ENCODE results near the gene WFDC2.

WFDC2 gene, protein sequence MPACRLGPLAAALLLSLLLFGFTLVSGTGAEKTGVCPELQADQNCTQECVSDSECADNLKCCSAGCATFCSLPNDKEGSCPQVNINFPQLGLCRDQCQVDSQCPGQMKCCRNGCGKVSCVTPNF

DNA sequence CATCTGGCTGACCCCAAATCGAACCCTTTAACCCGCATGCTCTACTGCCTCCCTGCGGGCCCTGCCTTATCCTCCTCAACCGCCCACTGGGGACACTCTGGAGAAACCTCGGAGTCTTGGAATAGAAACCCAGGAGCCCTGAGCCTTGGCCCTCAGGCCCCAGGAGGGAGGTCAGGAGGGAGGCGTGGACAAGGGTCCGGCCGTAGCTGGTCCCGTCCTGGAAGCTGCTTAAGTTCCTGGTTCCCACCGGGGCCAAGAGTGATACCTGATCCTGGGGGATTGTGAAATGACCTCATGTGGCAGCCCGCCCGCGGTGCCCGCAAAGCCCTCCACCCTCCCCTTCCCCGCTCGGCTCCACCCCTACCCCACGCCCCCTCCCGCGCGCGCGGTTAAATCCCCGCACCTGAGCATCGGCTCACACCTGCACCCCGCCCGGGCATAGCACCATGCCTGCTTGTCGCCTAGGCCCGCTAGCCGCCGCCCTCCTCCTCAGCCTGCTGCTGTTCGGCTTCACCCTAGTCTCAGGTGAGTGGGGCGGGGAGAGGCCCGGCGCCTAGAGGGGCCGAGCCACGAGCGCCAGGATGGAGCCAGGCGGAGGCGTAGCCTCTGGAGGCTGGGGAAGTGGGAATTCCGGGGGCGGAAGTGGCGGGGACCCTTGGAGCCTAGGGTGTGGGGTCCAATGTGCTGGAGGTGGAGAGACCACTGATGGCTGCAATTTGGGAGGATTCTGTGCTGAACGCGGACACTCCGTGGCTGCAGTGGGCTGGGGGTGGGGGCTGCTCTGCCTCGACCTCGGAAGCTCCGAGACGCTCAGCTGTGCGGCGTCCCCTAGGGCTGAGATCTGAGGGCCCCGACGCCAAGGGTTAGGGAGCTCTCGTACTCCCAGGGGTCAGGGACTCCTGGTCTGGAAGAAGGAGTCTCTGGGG lies at the start of gene WFDC2:
WFDC2 (plus strand) TSS at position 418 of the 926 bp plus-strand sequence; CDS start at position 447, 29 bp downstream.
- no peak for DNase-seq

DNA sequence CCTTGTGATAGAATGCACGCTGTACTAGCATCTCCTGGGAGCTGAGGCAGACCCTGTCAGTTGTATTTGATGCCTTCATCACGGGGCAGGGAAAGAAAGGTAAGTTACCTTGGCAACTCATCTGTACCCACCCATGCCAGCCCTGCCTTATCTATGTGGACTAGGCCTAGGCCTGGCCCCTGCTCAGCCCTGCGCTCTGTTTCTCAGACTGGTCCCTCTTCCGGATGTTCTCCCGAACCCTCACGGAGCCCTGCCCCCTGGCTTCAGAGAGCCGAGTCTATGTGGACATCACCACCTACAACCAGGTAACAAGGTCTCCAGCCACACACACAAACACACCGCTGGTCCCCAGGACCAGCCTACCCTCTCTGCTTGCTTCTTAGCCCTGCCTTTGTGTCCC lies 49.4 kb upstream of the WFDC2 start:
- DNase-seq = no peak

DNA sequence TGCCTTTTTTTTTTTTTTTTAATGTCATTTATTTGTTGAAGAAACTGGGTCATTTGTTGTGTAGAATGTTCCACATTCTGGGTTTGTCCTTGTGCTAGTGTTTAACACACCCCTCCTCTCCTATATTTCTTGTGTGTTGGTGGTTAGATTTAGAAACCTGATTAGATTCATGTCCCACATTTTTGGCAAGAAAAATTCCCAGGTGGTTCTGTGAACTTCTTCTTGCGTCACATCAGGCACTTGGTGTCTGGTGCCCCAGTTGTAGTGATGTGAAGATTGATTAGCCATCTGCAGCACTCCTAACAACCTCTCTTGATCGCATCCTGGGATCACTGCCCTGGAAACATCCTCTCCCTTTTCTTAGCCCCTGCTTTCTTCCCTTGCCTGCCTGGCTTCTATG lies 45.9 kb upstream of the WFDC2 start:
- DNase-seq = no peak

DNA sequence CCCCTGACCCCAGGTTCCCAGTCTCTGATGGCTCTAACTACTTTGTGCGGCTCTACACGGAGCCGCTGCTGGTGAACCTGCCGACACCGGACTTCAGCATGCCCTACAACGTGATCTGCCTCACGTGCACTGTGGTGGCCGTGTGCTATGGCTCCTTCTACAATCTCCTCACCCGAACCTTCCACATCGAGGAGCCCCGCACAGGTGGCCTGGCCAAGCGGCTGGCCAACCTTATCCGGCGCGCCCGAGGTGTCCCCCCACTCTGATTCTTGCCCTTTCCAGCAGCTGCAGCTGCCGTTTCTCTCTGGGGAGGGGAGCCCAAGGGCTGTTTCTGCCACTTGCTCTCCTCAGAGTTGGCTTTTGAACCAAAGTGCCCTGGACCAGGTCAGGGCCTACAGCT lies 44.0 kb upstream of the WFDC2 start:
- no peak for DNase-seq

DNA sequence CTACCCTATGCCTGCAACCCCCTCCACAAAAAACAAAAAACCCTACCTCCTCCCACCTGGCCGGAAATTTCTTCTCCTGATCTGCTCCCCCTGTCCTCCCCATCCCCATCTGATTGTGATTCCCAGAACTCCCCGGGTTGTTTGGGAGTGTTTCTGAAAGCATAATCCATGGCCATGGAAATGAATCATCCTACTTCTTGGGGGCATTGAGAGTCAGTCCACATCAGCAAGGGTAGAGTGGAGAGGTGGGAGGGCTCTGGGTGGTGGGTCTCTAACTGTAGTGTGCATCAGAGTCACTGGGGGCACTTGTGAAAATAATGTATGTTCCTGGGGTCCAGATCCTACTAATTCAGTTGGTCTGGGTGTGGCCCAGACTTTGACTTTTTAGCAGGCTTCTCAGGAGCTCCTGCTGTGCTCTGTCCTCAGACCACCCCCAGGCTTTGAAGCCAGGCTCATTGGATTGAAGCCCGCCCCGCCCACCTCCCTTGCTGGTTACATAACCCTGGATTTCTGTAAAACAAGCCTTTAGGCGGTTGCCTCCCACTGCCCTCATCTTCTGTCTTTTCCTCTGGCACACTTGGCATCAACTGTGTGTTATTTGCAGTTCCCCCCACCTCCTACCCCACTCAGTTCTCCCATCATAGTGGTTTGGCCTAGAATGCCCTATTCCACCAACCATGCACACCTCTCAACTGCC lies 43.1 kb upstream of the WFDC2 start:
- peak in 18 of 51 donors; percentile 9 to 63 (median 28) for DNase-seq

DNA sequence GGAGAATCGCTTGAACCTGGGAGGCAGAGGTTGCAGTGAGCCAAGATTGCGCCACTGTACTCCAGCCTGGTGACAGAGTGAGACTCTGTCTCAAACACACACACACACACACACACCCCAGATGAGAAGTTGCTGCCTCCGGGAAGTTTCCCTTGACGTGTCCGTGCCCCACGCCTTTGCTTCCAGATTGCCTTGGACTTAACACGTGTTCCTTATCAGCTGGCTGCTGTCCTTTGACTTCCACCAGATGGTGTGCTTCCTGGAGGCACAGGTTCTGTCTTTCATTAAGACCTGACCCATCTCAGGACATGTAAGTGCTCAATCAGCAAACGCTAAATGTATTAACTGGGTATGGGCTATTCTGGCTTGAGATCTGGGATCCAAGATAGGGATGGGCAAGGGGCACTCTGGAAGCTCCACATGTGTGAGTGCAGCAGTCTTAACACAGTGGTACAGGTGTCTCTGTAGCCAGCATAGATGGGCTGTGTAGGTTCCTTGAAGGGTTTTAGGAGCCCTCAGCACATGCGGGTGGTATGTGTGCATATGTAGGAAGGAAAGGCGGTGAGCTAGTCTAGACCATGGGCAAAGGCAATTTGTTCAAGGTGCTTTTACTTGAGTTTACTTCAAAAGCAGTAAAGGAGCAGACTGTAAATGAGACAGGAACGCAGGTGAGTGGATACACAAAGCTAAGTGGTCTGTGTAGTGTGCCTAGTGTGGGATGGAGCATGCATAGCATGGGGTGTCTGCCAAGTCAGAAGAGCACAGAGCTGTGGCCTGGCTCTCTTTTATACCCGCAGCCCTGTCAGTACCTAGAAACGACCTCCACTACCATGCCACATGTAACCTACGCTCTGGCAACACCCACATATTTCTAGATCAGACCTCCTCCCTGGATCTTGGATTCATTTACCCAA lies 42.1 kb upstream of the WFDC2 start:
- DNase-seq = no peak

DNA sequence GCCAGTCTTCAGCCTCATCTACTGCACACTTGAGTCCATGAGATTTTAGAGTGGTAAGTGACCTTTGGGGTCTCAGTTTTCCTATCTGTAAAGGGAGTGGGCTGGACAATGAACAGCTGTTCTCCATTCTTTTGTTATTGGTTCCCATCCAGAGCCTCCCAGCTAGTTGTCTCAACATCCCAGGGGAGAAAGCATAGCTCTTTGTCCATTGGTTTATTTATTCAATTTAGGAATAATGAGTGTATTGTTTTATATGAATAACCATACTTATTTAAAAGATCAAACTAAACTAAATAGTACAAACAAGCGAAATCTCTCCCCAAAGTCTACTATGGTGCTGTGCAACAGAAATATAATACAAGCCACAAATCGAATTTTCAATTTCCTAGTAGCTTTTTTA lies 39.9 kb upstream of the WFDC2 start:
- DNase-seq = peak in 8 of 51 donors; percentile 7 to 70 (median 18)

DNA sequence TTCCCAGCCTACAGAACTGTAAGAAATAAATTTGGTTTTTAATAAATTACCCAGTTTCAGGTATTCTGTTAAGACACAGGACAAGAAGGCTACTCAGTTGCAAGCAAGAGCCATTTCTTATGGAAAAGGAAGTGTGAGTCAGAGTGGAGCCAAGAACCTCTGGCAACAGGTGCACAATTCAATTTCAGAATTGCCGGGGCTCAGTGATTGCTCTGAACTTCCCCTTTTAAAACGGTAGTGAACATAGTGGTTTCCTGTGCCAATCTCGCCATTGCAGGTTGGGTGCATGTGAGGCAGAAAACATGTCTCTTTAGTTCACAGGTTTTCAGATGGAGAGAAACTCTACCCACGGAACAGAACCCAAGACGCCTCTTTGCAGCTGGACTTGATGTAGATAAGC lies 37.3 kb upstream of the WFDC2 start:
- no peak for DNase-seq

DNA sequence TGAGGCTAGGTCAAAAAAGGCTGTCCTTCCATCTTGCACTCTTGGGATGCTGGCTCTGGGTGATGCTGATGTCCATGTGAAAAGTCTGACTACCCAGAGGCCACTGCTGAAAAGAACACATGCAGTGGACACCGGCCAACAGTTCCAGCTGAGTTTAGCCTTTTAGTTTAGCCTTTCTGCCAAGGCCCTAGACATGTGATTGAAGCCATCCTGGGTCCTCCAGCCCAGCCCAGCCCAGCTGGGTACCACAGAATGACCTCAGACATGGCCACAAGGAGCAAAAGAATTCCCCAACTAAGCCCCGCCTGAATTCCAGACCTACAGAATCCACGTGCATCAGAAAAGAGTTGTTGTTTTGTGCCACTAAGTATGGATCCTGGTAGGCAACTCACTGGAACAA lies 36.2 kb upstream of the WFDC2 start:
- peak in 48 of 51 donors; percentile 16 to 95 (median 78) for DNase-seq

DNA sequence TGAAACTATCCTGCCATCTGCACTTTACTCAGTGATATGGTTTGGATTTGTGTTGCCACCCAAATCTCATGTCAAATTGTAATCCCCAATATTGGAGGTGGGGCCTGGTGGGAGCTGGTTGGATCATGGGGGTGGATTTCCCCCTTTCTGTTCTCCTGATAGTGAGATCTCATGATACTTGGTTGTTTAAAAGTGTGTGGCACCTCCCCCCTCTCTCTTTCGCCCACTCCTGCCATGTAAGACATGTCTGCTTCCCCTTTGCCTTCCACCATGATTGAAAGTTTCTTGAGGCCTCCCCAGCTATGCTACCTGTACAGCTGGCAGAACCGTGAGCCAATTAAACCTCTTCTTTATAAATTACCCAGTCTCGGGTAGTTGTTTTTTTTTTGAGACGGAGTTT lies 35.6 kb upstream of the WFDC2 start:
- DNase-seq = no peak

DNA sequence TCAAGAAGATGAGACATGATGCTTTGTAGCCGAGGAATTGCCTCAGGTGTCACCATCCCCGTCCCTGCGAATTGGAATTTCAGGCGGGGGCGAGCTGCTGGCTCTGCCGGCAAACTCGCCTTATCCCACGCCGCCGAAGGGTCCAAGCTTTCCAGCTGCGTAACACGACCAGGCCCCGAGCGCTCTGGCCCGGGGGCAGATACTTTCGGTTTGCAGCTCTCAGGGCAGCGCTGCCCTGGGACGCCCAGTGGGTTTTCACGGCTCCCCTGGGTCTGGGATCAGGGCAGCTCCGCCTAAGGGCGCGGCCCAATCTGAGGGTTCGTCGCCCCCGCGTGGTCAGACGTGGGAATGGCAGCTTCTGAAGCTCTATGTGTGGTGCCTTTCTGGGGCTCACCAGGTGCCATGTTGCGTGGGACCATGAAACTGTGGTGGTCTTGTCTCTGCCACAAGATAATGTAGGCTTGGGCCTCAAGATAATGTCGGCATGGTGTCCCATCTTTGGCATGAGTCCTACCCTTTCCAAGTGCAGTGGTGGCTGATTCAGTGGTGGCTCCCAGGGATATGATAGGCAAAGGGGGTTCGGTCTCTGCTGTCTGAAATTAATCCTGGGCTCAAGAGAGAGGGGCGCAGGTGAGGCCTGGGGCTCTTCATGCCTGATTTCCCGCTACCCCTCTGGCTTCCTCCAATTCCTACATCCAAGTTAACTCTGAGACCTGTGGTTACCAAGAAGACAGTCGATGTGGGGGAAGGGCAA lies 32.6 kb upstream of the WFDC2 start:
- peak; percentile 48 to 93 (median 80) for DNase-seq

DNA sequence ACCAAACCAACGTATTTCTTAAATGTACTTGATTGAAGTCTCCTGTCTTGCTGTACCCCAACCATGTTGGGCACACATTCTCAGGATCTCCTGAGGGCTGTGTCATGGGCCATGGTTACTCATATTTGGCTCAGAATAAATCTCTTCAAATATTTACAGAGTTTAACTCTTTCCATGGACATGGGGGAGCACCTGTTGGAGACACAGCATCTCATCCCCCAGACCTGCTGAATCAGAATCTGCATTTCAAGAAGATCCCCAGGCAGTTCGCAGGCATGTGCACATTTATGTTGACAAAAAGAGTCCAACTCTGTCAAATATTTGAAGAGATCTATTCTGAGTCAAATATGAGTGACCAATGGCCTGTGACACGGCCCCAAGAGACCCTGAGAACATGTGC lies 29.1 kb upstream of the WFDC2 start:
- DNase-seq = no peak

DNA sequence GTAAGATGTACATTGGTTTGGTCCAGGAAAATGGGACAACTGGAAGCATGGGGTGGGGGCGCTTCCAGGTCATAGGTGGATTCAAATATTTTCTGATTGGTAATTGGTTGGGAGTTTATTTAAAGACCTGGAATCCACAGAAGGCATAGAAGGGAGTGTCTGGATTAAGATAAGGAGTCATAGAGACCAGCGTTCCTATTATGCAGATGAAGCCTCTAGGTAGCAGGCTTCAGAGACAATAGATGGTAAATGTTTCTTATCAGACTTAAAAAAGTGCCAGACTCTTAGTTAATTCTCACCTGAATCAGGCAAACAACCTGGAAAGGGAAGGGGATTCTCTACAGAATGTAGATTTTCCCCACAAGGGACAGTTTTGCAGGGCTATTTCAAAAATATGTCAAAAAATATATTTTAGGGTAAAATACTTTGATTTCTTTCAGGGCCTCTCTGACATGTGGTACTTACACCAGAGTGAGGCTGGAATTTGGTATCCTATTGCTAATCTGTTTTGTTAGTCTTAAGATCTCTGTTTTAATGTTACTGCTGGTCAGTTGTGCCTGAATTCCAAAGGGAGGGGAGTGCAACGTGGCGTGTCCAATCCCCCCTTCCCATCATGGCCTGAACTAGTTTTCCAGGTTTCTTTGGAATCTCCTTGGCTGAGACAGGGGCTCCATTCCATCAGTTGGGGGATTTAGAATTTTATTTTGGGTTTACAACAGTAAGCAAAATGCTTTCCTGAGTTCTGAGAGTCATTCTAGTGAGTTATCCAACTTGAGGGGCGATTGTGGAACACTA lies 28.5 kb upstream of the WFDC2 start:
- no peak for DNase-seq

DNA sequence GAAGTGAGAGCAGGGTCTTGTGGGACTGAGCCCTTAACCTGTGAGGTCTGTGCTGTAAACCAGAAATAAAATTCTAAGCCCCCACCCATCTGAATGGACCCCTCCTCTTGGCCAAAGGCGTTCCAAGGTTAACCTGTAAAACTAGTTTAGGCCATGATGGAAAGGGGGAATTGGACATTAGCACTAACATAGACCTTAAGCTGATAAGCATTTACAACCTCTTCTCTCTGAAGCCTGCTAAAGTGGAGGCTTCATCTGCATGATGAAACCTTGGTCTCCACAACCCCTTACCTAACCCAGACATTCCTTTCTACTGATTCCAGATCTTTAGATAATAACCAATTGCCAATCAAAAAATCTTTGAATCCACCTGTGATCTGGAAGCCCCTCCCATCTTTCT lies 27.8 kb upstream of the WFDC2 start:
- no peak for DNase-seq

DNA sequence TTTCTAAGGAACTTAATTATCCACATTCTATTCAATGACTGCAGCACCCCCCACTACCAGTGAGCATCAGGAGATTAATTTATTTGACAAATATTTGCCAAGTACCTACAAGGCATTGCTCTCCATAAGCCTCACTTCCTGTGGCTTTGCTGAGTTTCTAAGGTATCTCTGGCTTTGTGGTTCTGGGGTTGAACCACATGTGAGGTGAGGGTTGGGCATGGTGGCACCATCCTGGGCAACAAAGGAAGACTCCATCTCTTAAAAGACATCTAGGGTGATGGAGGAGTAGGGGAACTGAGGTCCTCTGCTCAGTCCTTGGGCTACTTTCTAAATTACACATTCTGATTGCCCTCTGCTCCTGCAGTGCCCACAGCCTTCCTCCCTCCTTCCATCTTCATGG lies 25.5 kb upstream of the WFDC2 start:
- no peak for DNase-seq

DNA sequence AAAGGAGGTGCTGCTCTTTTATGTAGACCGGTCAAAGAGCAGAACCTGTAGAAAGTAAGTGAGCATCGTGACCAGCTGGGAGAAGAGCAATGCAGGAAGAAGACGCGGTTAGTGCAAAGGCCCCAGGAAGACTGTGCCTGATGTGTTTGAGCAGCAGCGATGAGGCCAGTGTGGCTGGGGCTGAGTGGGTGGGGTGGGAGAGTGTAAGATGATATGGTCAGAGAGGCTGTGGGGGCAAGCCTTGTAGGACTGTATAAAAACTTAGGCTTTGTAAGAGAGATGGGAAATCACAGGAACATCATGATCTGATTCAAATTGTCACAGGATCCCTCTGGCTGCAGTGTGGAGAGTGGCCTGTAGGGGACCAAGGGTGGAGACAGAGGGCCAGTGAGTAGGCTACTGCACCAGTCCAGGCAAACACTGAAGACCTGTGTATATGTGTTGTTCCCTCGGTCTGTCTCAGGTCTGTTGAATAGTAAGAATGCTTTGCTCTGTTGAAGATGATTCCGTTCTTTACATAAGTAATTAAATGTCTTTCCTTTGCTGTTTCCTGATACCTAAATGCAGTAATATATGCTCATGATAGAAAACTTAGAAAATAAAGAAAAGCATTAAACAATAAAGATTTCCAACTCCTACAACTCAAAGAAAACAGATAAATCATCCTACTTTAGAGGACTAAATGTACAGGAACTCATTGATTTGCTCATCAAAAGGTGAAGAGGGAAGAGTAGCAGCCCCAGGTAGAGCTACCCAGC lies 23.6 kb upstream of the WFDC2 start:
- no peak for DNase-seq

DNA sequence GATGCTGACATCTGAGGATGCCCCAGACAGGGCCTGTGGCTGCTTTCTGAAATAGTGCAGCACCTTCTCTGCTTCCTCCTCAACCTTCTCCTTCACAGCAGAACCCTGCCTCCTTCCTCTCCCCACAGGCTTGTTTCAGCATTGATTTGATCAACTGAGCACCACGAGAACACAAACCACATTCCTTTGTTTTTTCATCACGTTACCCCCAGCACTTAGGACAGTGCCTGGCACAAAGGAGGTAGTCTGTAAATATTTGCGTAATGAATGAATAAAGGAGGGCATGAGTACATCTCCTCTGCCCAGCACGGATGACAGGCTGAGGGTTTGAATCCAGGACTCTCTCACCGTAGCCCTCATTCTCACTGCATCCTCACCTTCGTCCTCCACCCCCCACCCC lies 21.3 kb upstream of the WFDC2 start:
- DNase-seq = no peak

DNA sequence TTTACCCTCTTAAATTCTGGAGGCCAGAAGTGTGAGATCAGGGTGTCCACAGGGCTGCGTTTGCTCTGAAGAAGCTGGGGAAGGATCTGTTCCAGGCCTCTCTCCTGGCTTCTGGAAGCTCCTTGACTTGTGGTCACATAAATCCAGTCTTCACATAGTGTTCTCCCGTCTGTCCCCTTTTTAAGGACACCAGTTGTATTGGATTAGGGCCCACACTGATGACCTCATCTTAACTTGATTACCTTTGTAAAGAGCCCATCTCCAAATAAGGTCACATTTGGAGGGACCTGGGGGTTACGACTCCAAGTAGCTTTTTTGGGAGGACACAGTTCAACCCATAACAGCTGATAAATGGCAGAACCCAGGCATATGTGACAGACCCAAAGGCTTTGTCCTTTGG lies 20.0 kb upstream of the WFDC2 start:
- DNase-seq = no peak
